ENCODE data around the gene ANKRD23.
"Not testable (repeated sequence)": the region's sequence is repeated elsewhere in the genome, so short reads cannot be mapped to it uniquely, and the experiment has no call there.

ANKRD23 gene

GRCh38 chr2:96801005-96801785 lies 42.6 kb downstream of the ANKRD23 start:
- TF ChIP-seq CTCF (IDR thresholded peaks at IDR 0.05; ENCODE audit: extremely low read depth, missing control alignments) = peak; percentile 92
- peak; percentile 91 for DNase-seq (ENCODE audit: low spot score)

- TF ChIP-seq CTCF (IDR thresholded peaks at IDR 0.05; ENCODE audit: extremely low read depth, missing control alignments) = no peak
These were observed 43.5 kb downstream of the ANKRD23 start for GRCh38 chr2:96800061-96801004.

GRCh38 chr2:96799623-96799935 lies 44.2 kb downstream of the ANKRD23 start:
- no peak for TF ChIP-seq CTCF (IDR thresholded peaks at IDR 0.05; ENCODE audit: extremely low read depth, missing control alignments)
- DNase-seq (ENCODE audit: low spot score) = no peak

More at GRCh38 chr2:96800061-96801004, 43.5 kb downstream of the ANKRD23 start:
- DNase-seq (ENCODE audit: low spot score) = no peak

GRCh38 chr2:96798733-96799622 lies 44.8 kb downstream of the ANKRD23 start:
- no peak for TF ChIP-seq CTCF (IDR thresholded peaks at IDR 0.05; ENCODE audit: extremely low read depth, missing control alignments)
- DNase-seq (ENCODE audit: low spot score) = no peak

- no peak for TF ChIP-seq CTCF (IDR thresholded peaks at IDR 0.05; ENCODE audit: extremely low read depth, missing control alignments)
These were observed 46.7 kb downstream of the ANKRD23 start for GRCh38 chr2:96797066-96797625.

GRCh38 chr2:96796497-96796896 lies 47.3 kb downstream of the ANKRD23 start:
- DNase-seq (ENCODE audit: low spot score) = not testable (repeated sequence)

More at GRCh38 chr2:96797066-96797625, 46.7 kb downstream of the ANKRD23 start:
- no peak for DNase-seq (ENCODE audit: low spot score)

- no peak for TF ChIP-seq CTCF (IDR thresholded peaks at IDR 0.05; ENCODE audit: extremely low read depth, missing control alignments)
- no peak for DNase-seq (ENCODE audit: low spot score)
These were observed 48.7 kb downstream of the ANKRD23 start for GRCh38 chr2:96795076-96795475.

Measured in GM20000 (cell line).